ENCODE results near the gene HOXB5.
A peak's percentile ranks its signal among the peaks of the same experiment; 100 is the strongest.

DNA sequence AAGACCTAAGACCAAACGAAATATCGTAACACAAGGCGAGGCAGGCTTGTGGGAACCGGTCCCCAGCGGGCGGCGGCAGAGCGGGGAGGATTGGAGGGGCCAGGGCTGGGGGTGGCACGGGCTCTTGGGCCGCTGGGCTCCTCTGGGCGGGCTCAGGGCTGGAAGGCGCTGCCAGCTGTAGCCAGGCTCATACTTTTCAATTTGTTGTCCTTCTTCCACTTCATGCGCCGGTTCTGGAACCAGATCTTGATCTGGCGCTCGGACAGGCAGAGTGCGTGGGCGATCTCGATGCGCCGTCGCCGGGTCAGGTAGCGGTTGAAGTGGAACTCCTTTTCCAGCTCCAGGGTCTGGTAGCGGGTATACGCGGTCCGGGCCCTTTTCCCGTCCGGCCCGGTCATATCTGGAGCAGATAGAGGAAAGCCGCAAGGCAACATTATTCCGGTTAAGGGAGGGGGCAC, 1.5 kb downstream of the HOXB5 start:
- TF ChIP-seq CTCF (IDR thresholded peaks at IDR 0.05; ENCODE audit: insufficient read depth, low read depth, low read length) (no peak), EZH2 (IDR thresholded peaks at IDR 0.05; ENCODE audit: insufficient read depth, low read length) (peak; percentile 73)
